ENCODE results near the gene NGDN.

NGDN gene

GRCh38 chr14:23441076-23441475, 28.4 kb upstream of the NGDN start:
- no peaks in the 10 kb centered on the region for H3K79me1 ChIP-seq (replicated peaks; ENCODE audit: low read length, poor library complexity, severe bottlenecking)
- H3K27me3 ChIP-seq (ENCODE audit: control insufficient read depth in 1 of 2, insufficient read depth in 1 of 2, low read length in 2 of 2), result peaks cover 39 to 55% of the 10 kb centered on the region in 2 experiments
- no peak overlapping the region for H3K4me2 ChIP-seq (ENCODE audit: low read length, poor library complexity, severe bottlenecking)
- no peak overlapping the region for H2AK5ac ChIP-seq (ENCODE audit: low read length, severe bottlenecking)
- H2BK5ac ChIP-seq (ENCODE audit: low read depth, low read length, poor library complexity, severe bottlenecking), result no peak overlapping the region
- H3K4ac ChIP-seq (ENCODE audit: low read depth in 1 of 2, low read length in 2 of 2), result no peak overlapping the region
- WGBS, result 75% methylated on average over 1 of the region's 1 CpG
- H2BK15ac ChIP-seq (ENCODE audit: low read depth, poor library complexity, severe bottlenecking), result no peak overlapping the region
- no peak overlapping the region for H2BK120ac ChIP-seq (ENCODE audit: low read depth, low read length)
- H3K9ac ChIP-seq (ENCODE audit: low read length), result no peak overlapping the region
- H3K4me1 ChIP-seq (ENCODE audit: control insufficient read depth, insufficient read depth, low read depth, low read length), result no peaks in the 10 kb centered on the region
- H3K27ac ChIP-seq (ENCODE audit: low read length, poor library complexity, severe bottlenecking), result no peak overlapping the region
- H3K36me3 ChIP-seq (ENCODE audit: control insufficient read depth in 1 of 2, insufficient read depth in 2 of 2, low read depth in 1 of 2, low read length in 2 of 2), result no peaks in the 10 kb centered on the region
- no peak overlapping the region for H3K23ac ChIP-seq (ENCODE audit: low read length in 2 of 2)
- no peak overlapping the region for H4K91ac ChIP-seq (ENCODE audit: low read length)
- H2AFZ ChIP-seq (ENCODE audit: low read depth, low read length), result no peak overlapping the region
- H2BK12ac ChIP-seq (ENCODE audit: low read length in 2 of 2), result no peak overlapping the region
- no peaks in the 10 kb centered on the region for H3K9me3 ChIP-seq (ENCODE audit: control insufficient read depth, low read length)
- H3K14ac ChIP-seq (ENCODE audit: low read length in 2 of 2), result no peak overlapping the region
- H4K8ac ChIP-seq (ENCODE audit: low read length), result no peak overlapping the region
- H3K4me3 ChIP-seq (ENCODE audit: insufficient read depth in 1 of 2, low read depth in 1 of 2, low read length in 2 of 2), result no peak overlapping the region
- no peak for DNase-seq
- no peak overlapping the region for H3K18ac ChIP-seq (ENCODE audit: low read depth in 1 of 2, low read length in 2 of 2)

- WGBS, result 73% methylated on average over 9 of the region's 9 CpGs
- H3K79me1 ChIP-seq (replicated peaks; ENCODE audit: low read length, poor library complexity, severe bottlenecking), result no peaks in the 10 kb centered on the region
- DNase-seq, result no peak
- H3K9ac ChIP-seq (ENCODE audit: low read length), result no peak overlapping the region
- H3K4ac ChIP-seq (ENCODE audit: low read depth in 1 of 2, low read length in 2 of 2), result no peak overlapping the region
- no peak overlapping the region for H2BK12ac ChIP-seq (ENCODE audit: low read length in 2 of 2)
- H2AK5ac ChIP-seq (ENCODE audit: low read length, severe bottlenecking), result no peak overlapping the region
- peaks cover 26 to 42% of the 10 kb centered on the region in 2 experiments for H3K27me3 ChIP-seq (ENCODE audit: control insufficient read depth in 1 of 2, insufficient read depth in 1 of 2, low read length in 2 of 2)
- no peak overlapping the region for H2BK5ac ChIP-seq (ENCODE audit: low read depth, low read length, poor library complexity, severe bottlenecking)
- H3K9me3 ChIP-seq (ENCODE audit: control insufficient read depth, low read length), result no peaks in the 10 kb centered on the region
- no peak overlapping the region for H3K4me3 ChIP-seq (ENCODE audit: insufficient read depth in 1 of 2, low read depth in 1 of 2, low read length in 2 of 2)
- no peak overlapping the region for H2AFZ ChIP-seq (ENCODE audit: low read depth, low read length)
- H3K14ac ChIP-seq (ENCODE audit: low read length in 2 of 2), result no peak overlapping the region
- no peak overlapping the region for H3K4me2 ChIP-seq (ENCODE audit: low read length, poor library complexity, severe bottlenecking)
- no peak overlapping the region for H3K23ac ChIP-seq (ENCODE audit: low read length in 2 of 2)
- H4K91ac ChIP-seq (ENCODE audit: low read length), result no peak overlapping the region
- H3K27ac ChIP-seq (ENCODE audit: low read length, poor library complexity, severe bottlenecking), result no peak overlapping the region
- H4K8ac ChIP-seq (ENCODE audit: low read length), result no peak overlapping the region
- H2BK120ac ChIP-seq (ENCODE audit: low read depth, low read length), result no peak overlapping the region
- H3K18ac ChIP-seq (ENCODE audit: low read depth in 1 of 2, low read length in 2 of 2), result no peak overlapping the region
- no peak overlapping the region for H2BK15ac ChIP-seq (ENCODE audit: low read depth, poor library complexity, severe bottlenecking)
- H3K36me3 ChIP-seq (ENCODE audit: control insufficient read depth in 1 of 2, insufficient read depth in 2 of 2, low read depth in 1 of 2, low read length in 2 of 2), result no peaks in the 10 kb centered on the region
- no peaks in the 10 kb centered on the region for H3K4me1 ChIP-seq (ENCODE audit: control insufficient read depth, insufficient read depth, low read depth, low read length)
Observed at GRCh38 chr14:23442721-23443356, 26.7 kb upstream of the NGDN start.

- Histone ChIP-seq H4K91ac (ENCODE audit: low read length) (no peak overlapping the region), H3K27ac (ENCODE audit: low read length, poor library complexity, severe bottlenecking) (no peak overlapping the region), H3K4me2 (ENCODE audit: low read length, poor library complexity, severe bottlenecking) (no peak overlapping the region), H2BK5ac (ENCODE audit: low read depth, low read length, poor library complexity, severe bottlenecking) (no peak overlapping the region), H3K27me3 (ENCODE audit: control insufficient read depth in 1 of 2, insufficient read depth in 1 of 2, low read length in 2 of 2) (peaks cover 27 to 41% of the 10 kb centered on the region in 2 experiments), H3K9me3 (ENCODE audit: control insufficient read depth, low read length) (no peaks in the 10 kb centered on the region), H2BK15ac (ENCODE audit: low read depth, poor library complexity, severe bottlenecking) (no peak overlapping the region), H3K14ac (ENCODE audit: low read length in 2 of 2) (no peak overlapping the region), H2AFZ (ENCODE audit: low read depth, low read length) (no peak overlapping the region), H2AK5ac (ENCODE audit: low read length, severe bottlenecking) (no peak overlapping the region), H3K23ac (ENCODE audit: low read length in 2 of 2) (no peak overlapping the region), H3K36me3 (ENCODE audit: control insufficient read depth in 1 of 2, insufficient read depth in 2 of 2, low read depth in 1 of 2, low read length in 2 of 2) (no peaks in the 10 kb centered on the region), H3K4ac (ENCODE audit: low read depth in 1 of 2, low read length in 2 of 2) (no peak overlapping the region), H3K79me1 (replicated peaks; ENCODE audit: low read length, poor library complexity, severe bottlenecking) (no peaks in the 10 kb centered on the region), H3K18ac (ENCODE audit: low read depth in 1 of 2, low read length in 2 of 2) (no peak overlapping the region), H2BK12ac (ENCODE audit: low read length in 2 of 2) (no peak overlapping the region), H2BK120ac (ENCODE audit: low read depth, low read length) (no peak overlapping the region), H3K4me1 (ENCODE audit: control insufficient read depth, insufficient read depth, low read depth, low read length) (no peaks in the 10 kb centered on the region), H4K8ac (ENCODE audit: low read length) (no peak overlapping the region), H3K9ac (ENCODE audit: low read length) (no peak overlapping the region), H3K4me3 (ENCODE audit: insufficient read depth in 1 of 2, low read depth in 1 of 2, low read length in 2 of 2) (no peak overlapping the region)
- 68% methylated on average over 8 of the region's 11 CpGs for WGBS
- DNase-seq, result no peak
Observed at GRCh38 chr14:23443411-23443812, 26.1 kb upstream of the NGDN start.

GRCh38 chr14:23443881-23444280, 25.6 kb upstream of the NGDN start:
- Histone ChIP-seq H2BK120ac (ENCODE audit: low read depth, low read length) (no peak overlapping the region), H3K27ac (ENCODE audit: low read length, poor library complexity, severe bottlenecking) (no peak overlapping the region), H3K4me1 (ENCODE audit: control insufficient read depth, insufficient read depth, low read depth, low read length) (no peaks in the 10 kb centered on the region), H2BK12ac (ENCODE audit: low read length in 2 of 2) (no peak overlapping the region), H2AK5ac (ENCODE audit: low read length, severe bottlenecking) (no peak overlapping the region), H4K8ac (ENCODE audit: low read length) (no peak overlapping the region), H3K79me1 (replicated peaks; ENCODE audit: low read length, poor library complexity, severe bottlenecking) (no peaks in the 10 kb centered on the region), H4K91ac (ENCODE audit: low read length) (no peak overlapping the region), H3K14ac (ENCODE audit: low read length in 2 of 2) (no peak overlapping the region), H2BK15ac (ENCODE audit: low read depth, poor library complexity, severe bottlenecking) (no peak overlapping the region), H3K18ac (ENCODE audit: low read depth in 1 of 2, low read length in 2 of 2) (no peak overlapping the region), H3K27me3 (ENCODE audit: control insufficient read depth in 1 of 2, insufficient read depth in 1 of 2, low read length in 2 of 2) (peaks cover 32 to 45% of the 10 kb centered on the region in 2 experiments), H3K9me3 (ENCODE audit: control insufficient read depth, low read length) (no peaks in the 10 kb centered on the region), H3K36me3 (ENCODE audit: control insufficient read depth in 1 of 2, insufficient read depth in 2 of 2, low read depth in 1 of 2, low read length in 2 of 2) (no peaks in the 10 kb centered on the region), H3K4me2 (ENCODE audit: low read length, poor library complexity, severe bottlenecking) (no peak overlapping the region), H3K4me3 (ENCODE audit: insufficient read depth in 1 of 2, low read depth in 1 of 2, low read length in 2 of 2) (no peak overlapping the region), H3K23ac (ENCODE audit: low read length in 2 of 2) (no peak overlapping the region), H3K4ac (ENCODE audit: low read depth in 1 of 2, low read length in 2 of 2) (no peak overlapping the region), H2AFZ (ENCODE audit: low read depth, low read length) (no peak overlapping the region), H3K9ac (ENCODE audit: low read length) (no peak overlapping the region), H2BK5ac (ENCODE audit: low read depth, low read length, poor library complexity, severe bottlenecking) (no peak overlapping the region)
- WGBS, result 65% methylated on average over 4 of the region's 6 CpGs
- no peak for DNase-seq

Measured in mesenchymal stem cell (in vitro differentiated cells and primary cell).